Dedifferentiated amniotic fluid mesenchymal stem cell (primary cell): ENCODE results near the gene INKA1.
A peak's percentile ranks its signal among the peaks of the same experiment; 100 is the strongest.

Source experiments
- DNase-seq: peaks from one replicate; pipeline ENCODE4 v3.0.0-alpha.2; 2016; ENCODE audit errors: extremely low spot score

The INKA1 gene

DNA sequence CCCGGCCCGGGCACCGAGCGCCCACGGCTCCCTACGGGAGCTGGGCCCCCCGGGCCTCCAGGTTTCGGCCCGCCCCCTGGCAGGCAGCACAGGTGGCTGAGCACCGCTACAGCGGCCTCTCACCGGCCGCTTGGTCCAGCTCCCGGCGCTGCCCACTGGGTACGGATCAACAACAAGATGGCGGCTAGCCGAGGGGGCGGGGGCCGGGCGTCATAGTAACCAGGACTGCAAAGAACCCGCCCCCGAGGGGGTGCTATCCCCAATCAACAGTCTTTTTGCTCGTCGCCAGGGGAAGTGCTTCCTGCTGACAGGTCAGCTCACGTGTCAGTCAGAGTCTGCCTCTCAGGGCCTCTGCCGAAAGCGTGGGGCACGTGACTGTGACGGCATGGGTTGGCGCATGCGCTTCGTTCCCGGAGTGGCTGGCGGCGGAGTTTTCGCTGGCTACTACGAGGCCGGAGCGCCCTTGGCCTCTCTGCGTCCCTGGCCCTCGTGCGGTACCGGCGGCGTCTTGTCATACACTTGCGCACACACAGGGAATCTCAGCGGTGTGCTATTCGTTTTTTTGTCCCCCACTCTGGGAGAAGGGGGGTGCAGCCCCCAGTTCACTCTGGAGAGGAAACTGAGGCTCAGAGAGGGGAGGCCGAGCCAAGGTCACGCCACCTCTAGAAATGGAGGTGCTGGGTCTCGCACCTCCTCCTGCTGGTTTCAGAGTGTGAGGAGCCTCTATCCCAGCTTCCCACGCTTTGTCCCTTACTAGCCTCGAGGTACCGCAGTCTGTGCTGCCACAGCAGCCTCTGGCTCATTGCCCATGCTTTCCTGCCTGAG is 16.5 kb upstream of the INKA1 start, which contains the start of gene IP6K1:
Gene IP6K1, minus strand, starts transcription at position 186 of the 825 bp plus-strand sequence. CDS start 38,502 bp downstream, outside the sequence.
- peak; percentile 100 for DNase-seq

DNA sequence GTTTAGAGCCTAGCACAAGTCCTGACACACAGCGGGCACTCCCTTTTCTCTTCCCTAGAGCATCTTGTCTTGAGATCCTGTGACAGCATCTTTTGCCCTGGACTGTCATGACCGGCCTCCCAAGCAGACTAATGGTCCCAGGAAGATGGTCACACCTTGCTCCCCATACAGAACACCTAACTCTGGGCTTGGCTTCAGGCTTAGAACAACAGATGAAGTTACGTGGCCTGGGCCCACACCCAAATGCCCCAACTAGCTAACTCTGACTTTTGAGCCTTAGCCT is 15.9 kb upstream of the INKA1 start:
- DNase-seq, result no peak

DNA sequence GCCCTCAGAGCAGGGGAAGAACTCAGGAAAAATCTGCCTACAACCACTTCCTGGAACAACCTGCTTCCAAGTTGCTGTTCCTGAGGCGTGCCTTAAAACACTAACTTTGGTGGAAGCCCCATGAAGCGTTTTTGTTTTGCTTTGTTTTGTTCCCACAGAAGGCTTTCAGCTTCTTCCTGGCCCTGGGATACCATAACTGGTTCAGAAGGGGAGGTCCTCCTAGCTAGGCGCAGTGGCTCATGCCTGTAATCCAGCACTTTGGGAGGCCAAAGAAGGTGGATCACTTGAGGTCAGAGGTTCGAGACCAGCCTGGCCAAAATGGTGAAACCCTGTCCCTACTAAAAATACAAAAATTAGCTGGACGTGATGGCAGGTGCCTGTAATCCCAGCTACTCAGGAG is 15.5 kb upstream of the INKA1 start:
- no peak for DNase-seq

DNA sequence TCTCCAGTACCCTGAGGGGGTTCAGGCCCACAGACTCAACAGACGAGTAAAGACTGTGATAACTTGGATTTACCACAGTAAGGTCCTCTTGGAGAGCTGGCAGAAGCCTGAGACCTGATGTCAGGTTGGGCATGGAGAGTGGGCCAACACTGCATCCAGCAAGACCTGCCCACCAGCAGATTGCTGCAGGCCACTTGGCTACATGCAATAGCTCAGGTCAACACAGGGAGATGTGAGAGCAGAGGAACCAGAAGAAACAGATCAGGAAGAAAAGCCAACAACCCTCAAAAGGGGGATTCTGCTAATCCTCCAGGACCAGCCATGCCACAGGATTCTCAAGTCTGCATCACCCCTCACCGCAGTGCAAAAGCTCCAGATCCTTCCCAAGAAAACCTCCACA is 15.0 kb upstream of the INKA1 start:
- no peak for DNase-seq

DNA sequence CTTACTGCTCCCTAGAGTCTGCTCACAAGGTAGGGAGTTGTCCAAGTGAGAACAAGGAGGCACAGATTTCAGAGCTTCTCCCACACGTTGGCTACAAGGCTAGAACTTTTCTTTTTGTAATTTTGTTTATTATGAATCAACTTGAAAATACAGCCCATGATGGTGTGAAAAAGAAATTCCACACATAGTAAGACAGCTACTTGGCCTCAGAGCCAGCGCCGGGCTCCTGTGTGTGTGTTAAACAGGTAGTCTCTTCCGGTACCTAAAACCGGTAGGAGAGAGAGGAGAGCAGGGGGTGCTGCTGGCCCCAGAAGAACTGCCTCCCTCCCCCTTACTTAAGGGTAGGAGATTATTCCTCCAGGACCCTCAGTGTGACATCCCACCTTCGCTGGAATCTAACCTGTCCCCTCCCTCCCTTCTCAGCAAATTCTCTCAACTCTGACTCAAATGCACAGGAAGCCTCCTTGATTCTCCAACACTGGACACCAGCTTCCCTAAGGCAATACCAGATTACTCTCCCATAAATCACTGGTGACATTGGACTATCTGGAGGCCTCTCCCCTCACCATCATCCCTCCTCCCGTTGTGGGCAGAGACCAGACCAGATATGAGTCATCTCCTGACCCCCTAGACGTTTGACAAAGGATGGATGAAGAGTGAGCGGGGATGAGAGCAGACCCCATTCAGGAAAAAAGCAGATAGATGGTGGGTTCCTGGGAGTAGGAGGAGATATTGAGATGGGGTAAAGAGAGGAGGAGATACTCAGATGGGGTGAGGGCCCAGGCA is 12.2 kb upstream of the INKA1 start:
- DNase-seq, result no peak

DNA sequence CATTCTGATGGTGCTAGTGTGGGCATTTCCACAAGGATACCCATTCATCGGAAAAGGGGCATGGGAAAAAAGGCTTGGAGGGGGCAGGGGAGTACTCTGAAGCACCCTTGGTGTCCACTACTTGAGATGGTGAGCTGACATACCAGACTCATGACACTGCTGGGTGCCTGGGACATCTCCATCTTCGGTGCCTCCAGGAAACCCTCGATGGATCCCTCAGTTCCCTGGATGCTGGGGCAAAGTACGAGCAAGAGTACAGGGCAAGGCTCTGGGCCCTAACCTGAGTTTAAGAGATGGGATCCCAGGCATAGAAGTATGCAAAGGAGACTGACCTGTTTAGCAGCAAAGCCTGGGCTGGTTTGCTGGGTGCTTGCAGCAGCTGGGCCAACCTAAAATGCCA is 11.5 kb upstream of the INKA1 start:
- no peak for DNase-seq

DNA sequence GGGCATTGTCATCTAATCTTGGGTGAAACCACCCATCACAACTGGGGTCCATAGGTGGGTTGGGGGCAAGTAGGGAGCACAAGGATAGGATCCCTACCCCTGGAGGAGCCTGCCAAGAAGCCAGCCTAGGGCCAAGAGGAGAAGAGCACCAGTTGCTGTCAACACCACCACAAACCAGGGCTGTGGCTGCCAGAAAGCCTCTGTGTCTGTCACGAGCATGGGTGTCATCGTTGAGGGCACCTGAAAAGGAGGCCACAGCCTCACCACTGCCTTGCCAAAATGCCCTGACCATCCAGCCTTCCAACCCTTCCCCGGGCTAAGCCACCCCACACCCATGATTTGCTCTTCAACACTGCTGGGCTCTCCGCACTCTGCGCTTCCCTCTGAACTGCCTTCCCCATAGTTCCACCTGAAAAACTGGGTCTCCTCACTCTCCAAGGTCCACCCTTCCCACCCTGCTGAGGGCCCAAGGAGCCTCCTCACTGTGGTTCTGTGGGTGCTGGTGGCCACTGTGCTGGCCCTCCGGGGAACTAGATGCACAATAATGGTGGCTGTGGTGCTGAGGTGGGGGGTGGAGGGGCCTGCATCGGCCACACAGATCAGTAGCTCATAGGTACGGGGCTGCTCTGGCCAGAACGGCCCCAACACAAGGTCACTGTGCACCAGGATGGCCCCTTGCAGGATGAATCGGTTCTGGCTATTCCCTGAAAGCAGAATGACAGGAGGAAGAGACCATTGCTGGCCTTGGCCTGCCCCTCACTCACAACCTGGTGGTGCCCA is 10.5 kb upstream of the INKA1 start:
- no peak for DNase-seq

DNA sequence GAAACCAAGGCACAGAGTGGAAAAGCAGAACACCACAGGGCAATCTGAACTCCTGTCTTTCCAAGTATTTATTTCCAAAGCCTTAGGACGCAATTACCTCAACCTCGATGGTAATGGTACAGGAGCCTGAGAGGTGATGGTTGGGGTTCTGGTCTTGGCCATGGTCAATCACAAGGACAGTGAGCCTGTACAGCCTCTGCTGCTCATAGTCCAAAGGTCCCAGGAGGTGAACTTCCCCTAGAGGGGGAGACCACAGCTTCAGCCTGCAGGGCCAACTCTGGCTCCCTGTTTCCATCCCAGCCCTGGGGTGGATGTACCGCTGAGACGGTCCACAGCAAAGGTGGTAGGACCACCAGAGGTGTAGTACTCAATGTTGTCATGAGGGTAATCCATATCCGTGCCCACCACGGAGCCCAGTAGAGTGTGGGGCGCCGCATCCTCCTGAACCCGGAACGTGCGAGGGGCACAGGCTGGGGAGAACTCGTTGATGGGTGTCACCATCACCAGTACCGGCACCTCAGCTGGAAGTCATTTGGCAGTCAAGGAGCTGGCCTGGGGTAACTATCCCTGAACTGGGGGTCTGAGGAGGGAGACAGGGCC is 9.5 kb upstream of the INKA1 start:
- no peak for DNase-seq

DNA sequence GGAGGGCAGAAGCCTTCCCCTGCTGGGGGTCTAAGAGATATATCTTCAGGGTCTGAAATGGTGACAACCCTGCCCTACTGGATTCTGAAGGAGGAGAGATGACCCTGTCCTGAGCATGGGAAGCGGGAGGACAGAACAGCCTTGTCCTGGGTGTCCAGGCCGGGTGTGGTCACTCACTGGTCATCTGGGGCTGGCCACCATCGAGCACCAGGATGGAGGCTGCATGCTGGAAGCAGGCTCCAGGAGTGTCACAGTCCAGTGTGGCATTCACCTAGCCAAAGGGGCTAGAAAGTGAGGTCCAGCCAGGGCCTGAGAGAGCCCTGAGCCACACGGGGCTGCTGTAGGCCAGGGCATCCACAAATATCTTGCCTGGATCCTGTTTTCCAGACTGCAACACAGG is 8.6 kb upstream of the INKA1 start:
- DNase-seq, result no peak

DNA sequence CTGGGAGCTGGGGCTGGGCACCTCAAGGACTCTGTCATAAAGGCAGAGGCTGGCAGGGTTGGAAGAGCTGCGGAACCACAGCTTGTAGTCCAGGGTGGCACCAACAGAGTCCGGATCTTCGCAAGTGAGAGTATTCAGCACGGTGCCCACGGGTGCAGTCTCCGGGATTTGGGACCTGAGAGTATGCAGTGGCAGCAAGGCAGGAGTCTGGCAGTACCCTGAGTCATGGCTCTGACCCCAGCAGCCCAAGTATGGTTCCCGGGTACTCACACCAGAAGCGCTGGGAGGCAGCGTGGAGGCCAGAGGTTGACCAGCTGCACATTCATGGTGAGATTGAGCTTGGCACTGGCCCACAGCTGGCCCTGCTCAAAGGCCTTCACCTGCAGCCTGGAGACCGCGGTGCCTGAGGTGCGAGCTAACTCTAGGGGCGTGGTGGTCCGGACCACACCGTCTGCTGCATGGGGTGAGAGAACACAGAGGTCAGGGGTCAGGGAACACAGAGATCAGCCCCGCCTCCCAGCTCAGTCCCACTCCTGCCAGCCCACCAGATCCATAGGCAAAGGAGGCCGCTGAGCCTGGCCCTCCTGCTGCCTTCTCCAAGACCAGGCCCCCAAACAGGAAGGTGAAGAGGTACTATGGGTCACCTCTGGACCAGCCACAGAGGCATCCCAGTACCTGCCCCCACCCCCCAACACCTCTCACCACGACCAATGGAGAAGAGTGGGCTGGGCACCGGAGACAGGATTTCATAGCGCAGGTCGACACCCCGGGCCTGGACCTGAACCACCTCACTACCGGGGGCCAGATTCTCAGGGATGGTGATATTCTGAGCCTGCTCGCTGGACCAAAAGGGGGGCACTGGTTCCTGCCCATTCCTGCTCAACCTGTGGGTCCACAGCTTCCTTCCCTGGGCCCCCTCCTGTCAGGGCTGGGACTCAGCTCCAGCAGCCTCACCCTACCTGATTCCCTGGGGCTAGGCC is 7.8 kb upstream of the INKA1 start:
- DNase-seq, result no peak

DNA sequence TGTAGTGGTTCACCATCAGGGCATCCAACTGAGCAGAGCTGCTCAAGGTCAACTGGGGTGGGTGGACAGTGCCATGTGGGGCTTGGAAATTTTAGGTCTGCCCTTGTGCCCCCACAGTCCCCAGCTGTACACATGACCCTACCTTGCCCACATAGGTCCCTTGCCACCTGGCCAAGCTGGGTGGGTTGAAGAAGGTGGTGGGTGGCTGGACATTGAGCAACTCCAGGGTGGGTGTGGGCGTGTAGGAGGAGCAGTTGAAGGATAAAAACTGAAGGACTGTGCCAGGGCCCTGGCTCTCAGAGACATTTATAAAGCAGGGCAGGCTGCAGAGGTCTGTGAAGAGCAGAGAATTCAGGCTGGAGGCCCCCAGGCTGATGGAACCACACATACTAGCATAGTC is 4.0 kb upstream of the INKA1 start:
- no peak for DNase-seq

DNA sequence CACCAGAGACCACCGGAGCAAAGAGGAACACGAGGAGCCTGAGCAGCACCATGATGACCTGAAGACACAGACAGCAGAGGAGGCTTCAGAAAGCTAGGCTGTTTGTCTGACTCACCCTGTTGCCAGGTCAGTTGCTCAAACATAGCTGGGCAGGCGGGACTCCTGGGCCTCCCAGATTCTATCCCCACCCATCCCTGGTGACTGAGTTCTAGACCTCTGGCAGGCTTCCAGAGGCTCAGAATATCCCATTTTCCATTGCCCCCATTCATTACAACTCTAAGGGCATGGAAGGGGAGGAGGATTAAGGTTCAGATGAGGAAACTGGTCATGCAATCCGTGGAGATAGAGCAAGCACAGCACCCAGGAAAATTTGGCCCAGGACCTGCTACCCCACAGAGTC is 3.3 kb upstream of the INKA1 start, which contains the start of gene CDHR4:
Gene CDHR4, minus strand, starts transcription at position 113 of the 400 bp plus-strand sequence. Its CDS starts 61 bp downstream, at position 52.
- DNase-seq, result peak; percentile 55

DNA sequence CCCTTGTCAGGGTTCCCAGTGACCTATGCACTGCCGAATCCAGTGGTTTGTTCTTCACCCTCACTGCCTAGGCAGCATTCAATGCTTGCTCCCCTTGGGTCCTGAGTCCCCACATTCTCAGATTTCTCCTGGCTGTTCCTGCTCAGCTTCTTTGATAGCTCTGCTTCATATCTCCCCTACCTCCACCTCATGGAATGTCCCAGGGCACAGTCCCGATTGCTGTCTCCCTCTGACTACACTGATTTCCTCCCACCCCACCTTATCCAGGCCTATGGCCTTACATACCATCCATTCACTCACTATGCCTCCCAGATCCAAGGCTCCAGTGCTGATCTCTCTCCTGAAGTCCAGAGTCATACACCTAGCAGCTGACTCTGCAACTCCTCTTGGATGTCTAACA is 1.9 kb upstream of the INKA1 start:
- no peak for DNase-seq

DNA sequence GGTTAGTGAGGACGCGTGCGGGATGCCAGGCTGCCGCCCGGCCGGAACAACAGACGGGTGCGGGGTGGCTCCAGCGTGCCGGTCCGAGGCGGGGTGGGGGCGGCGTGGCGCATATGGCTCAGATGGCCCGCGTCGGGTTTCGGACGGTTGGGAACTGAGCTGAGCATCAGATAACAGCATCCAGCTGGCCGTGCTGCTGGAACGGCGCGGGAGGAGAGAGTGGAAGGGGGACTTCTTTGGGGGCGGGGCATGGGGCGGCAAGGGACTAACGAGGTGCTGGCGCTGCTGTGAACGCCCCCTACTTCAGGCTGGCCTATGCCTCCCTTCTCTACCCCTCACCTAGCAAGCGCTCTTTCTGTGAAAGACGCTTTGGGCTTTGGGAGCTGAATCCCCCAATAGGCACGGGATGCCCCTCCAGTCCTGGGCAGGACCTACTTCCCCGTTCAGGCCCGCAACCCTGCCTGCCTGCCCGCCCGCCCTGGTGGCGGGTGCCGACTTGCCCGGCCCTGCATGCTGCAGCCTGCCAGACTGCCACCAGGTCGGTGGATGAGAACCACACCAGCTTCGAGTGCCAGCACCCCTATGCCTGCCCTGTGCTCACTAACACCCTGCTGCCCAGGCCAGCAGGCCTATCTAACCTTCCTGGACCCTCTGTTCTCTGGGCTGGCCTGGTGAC is 542 bp downstream of the INKA1 start:
- DNase-seq, result peak; percentile 57

DNA sequence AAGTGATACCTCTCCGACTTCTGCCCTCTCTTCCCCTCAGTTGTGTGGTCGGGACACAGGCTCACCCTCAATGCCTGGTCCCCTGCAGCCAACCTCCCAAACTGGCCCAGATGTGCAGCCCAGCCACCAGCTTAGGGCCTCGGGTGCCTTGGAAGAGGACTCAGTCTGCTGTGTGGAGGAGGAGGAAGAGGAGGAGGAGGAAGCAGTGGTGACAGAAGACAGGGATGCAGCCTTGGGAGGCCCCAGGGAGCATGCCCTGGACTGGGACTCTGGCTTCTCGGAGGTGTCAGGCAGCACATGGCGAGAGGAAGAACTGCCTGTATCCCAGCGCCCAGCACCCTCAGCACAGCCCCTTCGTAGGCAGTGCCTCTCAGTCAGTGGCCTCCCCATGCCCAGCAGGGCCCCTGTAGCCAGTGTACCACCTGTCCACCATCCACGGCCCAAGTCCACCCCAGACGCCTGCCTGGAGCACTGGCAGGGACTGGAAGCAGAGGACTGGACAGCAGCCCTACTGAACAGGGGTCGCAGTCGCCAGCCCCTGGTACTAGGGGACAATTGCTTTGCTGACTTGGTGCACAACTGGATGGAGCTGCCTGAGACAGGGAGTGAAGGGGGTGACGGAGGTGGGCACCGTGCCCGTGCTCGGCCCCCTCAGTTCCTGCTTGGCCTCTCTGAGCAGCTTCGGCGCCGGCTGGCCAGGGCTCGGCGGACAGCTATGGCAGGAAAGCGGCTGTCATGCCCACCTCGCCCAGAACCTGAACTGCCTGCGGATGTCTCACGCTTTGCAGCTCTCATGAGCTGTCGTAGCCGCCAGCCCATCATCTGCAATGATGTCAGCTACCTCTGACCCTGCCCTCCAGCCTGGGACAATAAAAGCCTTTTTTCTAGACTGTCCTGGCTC is 1.3 kb downstream of the INKA1 start:
- no peak for DNase-seq

DNA sequence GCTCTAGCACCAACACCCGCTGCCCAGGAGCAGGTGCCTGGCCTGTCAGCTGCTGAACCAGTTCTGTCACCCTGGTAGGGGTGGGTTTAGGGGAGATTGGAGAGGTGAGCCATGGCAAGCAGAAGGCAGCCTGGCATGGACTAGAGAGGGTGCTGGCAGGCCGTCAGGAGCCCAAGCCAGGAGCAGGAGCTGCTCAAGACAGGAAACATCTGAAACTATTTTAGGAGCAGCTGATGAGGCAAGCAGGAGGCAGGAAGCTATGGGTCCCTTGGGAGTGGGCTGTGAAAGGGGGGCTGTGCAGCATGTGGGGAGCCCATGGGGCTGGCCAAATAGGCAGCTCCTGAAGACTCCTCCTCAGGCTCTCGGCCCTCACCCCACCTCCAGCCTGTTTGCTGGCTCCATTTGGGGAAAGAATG is 2.3 kb downstream of the INKA1 start:
- peak; percentile 48 for DNase-seq

DNA sequence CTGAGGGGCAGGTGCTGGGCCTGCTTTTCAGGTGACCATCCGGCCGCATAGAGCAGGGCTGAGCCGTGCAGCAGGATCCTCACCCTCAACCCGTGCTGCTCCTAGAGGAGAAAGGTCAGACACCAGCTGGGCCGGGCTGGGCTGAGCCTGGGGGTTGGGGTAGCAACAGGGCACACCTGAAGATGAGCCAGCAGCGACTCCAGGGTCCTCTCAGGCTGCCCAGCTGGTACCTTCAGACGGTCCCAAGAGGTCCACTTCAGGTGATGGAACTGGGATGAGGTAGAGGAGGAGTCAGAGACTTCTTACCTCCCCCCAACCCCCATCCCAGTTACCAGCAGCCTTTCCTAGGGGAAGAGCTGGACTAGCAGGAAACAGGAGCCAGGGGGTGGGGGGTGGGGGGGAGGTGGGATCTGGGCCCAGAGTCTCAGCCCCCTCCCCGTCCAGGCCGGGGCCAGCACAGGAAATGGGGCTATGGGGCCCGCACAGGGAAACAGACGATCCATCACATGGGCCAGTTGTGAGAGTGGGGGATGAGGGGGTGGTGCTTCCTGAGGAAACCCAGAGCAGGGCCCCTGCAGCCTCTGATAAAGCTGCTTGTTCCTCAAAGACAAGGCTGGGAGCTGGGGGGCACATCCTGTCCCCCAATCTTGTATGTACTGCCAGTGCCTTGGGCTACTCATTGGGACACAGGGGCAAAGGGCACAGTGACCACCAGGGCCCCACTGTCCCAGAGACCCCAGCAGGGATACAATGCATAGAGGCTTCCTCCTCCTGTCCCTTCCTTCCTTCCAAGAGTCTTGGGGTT is 3.0 kb downstream of the INKA1 start:
- no peak for DNase-seq

DNA sequence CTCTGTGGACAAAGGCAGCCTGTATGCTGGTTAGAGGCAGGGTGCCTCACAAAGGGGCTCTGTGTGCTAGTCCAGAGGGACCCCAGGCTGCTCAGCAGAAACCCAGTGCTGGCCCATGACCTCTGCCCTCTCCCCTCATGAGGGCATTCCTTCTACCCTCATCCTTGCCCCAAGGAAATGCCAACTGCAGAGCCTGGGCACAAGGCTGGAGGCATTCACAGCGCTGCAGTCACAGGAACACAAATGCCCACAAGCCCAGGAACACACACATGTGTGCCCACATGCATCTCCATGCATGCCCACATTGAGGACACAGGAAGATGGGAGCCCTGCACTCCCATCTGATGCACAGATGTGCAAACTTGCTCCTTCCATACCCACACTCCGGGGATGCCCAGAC is 3.8 kb downstream of the INKA1 start:
- DNase-seq, result no peak
